PC-3 (cell line): ENCODE measurements around the gene SLITRK4.

Source experiments
- EZH2 ChIP-seq: fragments of 300-600 bp; sonication (generic); IDR thresholded peaks from one replicate; pipeline ENCODE4 v1.6.1; 2017; ENCODE audit warnings: antibody characterized with exemption, mild to moderate bottlenecking, low read length; ENCODE audit not compliant: unreplicated experiment
- EZH2phosphoT487 ChIP-seq: fragments of 300-600 bp; sonication (generic); IDR thresholded peaks from 2 replicates; pipeline ENCODE4 v1.6.1; 2018; ENCODE audit warnings: mild to moderate bottlenecking, antibody characterized with exemption, low read length, borderline replicate concordance
- TF ChIP-seq, protein P1 (sequence below): fragments of 300-600 bp; sonication (generic); conservative IDR thresholded peaks from 2 replicates; pipeline ENCODE4 v1.5.1; 2017; ENCODE audit warnings: antibody characterized with exemption, low read depth, mild to moderate bottlenecking, low read length

DNA sequence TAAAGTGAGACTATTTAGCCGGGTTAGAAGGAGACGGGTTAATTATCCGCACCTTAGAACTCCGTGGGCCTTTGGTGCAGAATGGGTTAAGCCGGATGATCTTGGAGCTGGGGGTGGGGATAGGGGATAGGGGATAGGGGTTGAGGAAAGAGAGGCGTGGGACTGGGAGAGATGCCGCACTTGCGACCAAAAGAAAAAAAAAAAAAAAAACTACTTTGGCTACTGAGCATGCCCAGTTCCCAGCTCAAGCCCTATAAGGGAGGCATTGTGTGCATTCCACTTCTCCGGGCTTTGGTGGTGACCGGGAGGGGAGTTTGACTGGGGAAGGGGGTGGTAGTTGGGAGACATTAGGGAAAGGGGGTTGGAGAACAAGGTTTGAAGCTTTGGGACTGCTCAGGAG is at the start of gene SLITRK4:
- TF ChIP-seq EZH2 (no peak), EZH2phosphoT487 (no peak)
- TF ChIP-seq, protein P1, sequence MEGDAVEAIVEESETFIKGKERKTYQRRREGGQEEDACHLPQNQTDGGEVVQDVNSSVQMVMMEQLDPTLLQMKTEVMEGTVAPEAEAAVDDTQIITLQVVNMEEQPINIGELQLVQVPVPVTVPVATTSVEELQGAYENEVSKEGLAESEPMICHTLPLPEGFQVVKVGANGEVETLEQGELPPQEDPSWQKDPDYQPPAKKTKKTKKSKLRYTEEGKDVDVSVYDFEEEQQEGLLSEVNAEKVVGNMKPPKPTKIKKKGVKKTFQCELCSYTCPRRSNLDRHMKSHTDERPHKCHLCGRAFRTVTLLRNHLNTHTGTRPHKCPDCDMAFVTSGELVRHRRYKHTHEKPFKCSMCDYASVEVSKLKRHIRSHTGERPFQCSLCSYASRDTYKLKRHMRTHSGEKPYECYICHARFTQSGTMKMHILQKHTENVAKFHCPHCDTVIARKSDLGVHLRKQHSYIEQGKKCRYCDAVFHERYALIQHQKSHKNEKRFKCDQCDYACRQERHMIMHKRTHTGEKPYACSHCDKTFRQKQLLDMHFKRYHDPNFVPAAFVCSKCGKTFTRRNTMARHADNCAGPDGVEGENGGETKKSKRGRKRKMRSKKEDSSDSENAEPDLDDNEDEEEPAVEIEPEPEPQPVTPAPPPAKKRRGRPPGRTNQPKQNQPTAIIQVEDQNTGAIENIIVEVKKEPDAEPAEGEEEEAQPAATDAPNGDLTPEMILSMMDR = no peak
